SU-DHL-6 (cell line): ENCODE measurements around the gene GSX1.

Experiments used
- H2AFZ ChIP-seq: fragments of 200-600 bp; sonication (generic); 2 replicates; pipeline ENCODE4 v1.6.1; 2014; ENCODE audit warnings: low read depth, mild to moderate bottlenecking, moderate library complexity, mixed read lengths, antibody characterized with exemption, low read length; ENCODE audit not compliant: severe bottlenecking
- H3F3A ChIP-seq: fragments of 200-600 bp; shearing (Covaris generic); 2 replicates; pipeline ENCODE4 v1.6.0; 2016; ENCODE audit warnings: antibody characterized with exemption, mild to moderate bottlenecking; ENCODE audit not compliant: insufficient read depth
- H3K27ac ChIP-seq: fragments of 200-600 bp; sonication (generic); 2 replicates; pipeline ENCODE4 v1.5.1; 2016; ENCODE audit warnings: low read depth, mild to moderate bottlenecking, low read length, moderate library complexity, mixed read lengths
- H3K27me3 ChIP-seq: fragments of 200-600 bp; sonication (generic), shearing (Covaris generic); 2 replicates; pipeline ENCODE4 v1.6.0; 2014; ENCODE audit warnings: mild to moderate bottlenecking, low read length
- H3K36me3 ChIP-seq: fragments of 200-600 bp; sonication (generic); 2 replicates; pipeline ENCODE4 v1.6.1; 2014; ENCODE audit warnings: mild to moderate bottlenecking, low read length, mixed read lengths
- H3K4me2 ChIP-seq: fragments of 300-600, 200-600 bp; shearing (Covaris generic), sonication (generic); 2 replicates; pipeline ENCODE4 v1.6.0; 2014; ENCODE audit warnings: low read length, low read depth, mild to moderate bottlenecking; ENCODE audit not compliant: poor library complexity, severe bottlenecking
- H3K4me3 ChIP-seq: fragments of 200-600 bp; sonication (generic); 2 replicates; pipeline ENCODE4 v1.5.1; 2014; ENCODE audit warnings: antibody characterized with exemption, low read length, mild to moderate bottlenecking, mixed read lengths; ENCODE audit not compliant: insufficient read depth, poor library complexity, severe bottlenecking
- H3K79me2 ChIP-seq: fragments of 200-600 bp; sonication (generic); 2 replicates; pipeline ENCODE4 v1.6.1; 2014; ENCODE audit warnings: mild to moderate bottlenecking, low read length, moderate library complexity; ENCODE audit not compliant: insufficient read depth
- H3K9ac ChIP-seq: fragments of 200-600 bp; sonication (generic); 2 replicates; pipeline ENCODE4 v1.7.0; 2014; ENCODE audit warnings: mild to moderate bottlenecking, low read length
- H3K9me2 ChIP-seq: fragments of 200-600 bp; sonication (generic); replicated peaks from 2 replicates; pipeline ENCODE4 v1.6.1; 2014; ENCODE audit warnings: low read length; ENCODE audit not compliant: insufficient read depth
- H3K9me3 ChIP-seq: fragments of 200-600 bp; sonication (generic); 2 replicates; pipeline ENCODE4 v1.6.1; 2014; ENCODE audit warnings: low read length, mixed read lengths; ENCODE audit not compliant: insufficient read depth
- H4K20me1 ChIP-seq: fragments of 200-600 bp; sonication (generic); 2 replicates; pipeline ENCODE4 v1.6.1; 2014; ENCODE audit warnings: low read depth, mild to moderate bottlenecking, antibody characterized with exemption, low read length, moderate library complexity, mixed read lengths
- EZH2phosphoT487 ChIP-seq: fragments of 200-600 bp; sonication (generic), shearing (Covaris generic); conservative IDR thresholded peaks from 2 replicates; pipeline ENCODE4 v1.6.1; 2018; ENCODE audit warnings: mild to moderate bottlenecking, antibody characterized with exemption, low read length, moderate library complexity, mixed read lengths
- TF ChIP-seq, protein P1 (sequence below): fragments of 200-600 bp; sonication (generic); IDR thresholded peaks from one replicate; pipeline ENCODE4 v1.5.1; 2017; ENCODE audit warnings: antibody characterized with exemption, mild to moderate bottlenecking, low read length, moderate library complexity; ENCODE audit not compliant: insufficient read depth, poor library complexity, severe bottlenecking

Gene GSX1

GRCh38 chr13:27820524-27821482, 28.5 kb downstream of the GSX1 start:
- Histone ChIP-seq H3K9me2 (no peaks in the 10 kb centered on the region), H3K27me3 (no peaks in the 10 kb centered on the region), H3K9me3 (no peaks in the 10 kb centered on the region), H3F3A (no peaks in the 10 kb centered on the region), H3K9ac (no peak overlapping the region), H3K79me2 (no peaks in the 10 kb centered on the region), H3K27ac (no peak overlapping the region), H4K20me1 (no peaks in the 10 kb centered on the region), H3K36me3 (no peaks in the 10 kb centered on the region), H3K4me3 (no peak overlapping the region), H2AFZ (no peak overlapping the region), H3K4me2 (no peak overlapping the region)
- TF ChIP-seq, protein P1, sequence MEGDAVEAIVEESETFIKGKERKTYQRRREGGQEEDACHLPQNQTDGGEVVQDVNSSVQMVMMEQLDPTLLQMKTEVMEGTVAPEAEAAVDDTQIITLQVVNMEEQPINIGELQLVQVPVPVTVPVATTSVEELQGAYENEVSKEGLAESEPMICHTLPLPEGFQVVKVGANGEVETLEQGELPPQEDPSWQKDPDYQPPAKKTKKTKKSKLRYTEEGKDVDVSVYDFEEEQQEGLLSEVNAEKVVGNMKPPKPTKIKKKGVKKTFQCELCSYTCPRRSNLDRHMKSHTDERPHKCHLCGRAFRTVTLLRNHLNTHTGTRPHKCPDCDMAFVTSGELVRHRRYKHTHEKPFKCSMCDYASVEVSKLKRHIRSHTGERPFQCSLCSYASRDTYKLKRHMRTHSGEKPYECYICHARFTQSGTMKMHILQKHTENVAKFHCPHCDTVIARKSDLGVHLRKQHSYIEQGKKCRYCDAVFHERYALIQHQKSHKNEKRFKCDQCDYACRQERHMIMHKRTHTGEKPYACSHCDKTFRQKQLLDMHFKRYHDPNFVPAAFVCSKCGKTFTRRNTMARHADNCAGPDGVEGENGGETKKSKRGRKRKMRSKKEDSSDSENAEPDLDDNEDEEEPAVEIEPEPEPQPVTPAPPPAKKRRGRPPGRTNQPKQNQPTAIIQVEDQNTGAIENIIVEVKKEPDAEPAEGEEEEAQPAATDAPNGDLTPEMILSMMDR: no peak
- TF ChIP-seq EZH2phosphoT487: no peak

DNA sequence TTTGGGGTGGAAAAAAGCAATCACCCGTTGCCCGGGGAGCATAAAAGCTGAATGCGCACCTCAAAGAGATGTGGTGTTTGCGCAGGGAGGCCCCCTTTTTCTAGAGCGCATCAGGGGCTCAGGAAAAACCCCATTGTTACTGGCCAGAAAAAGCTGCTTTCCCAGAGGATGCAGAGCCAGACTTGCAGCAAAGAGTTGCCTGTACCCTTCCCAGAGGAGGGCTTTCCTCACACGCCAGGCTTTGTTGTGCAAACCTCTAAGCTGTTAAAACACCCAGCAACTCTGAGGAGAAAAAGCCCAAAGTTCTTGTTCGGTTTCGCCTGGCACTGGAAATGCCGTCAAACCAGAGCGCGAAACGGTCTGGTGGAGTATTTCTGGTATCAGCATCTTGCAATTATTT, 29.3 kb downstream of the GSX1 start:
- H3K4me3 ChIP-seq: no peak overlapping the region
- no peaks in the 10 kb centered on the region for H3K27me3 ChIP-seq
- H3K9me3 ChIP-seq: no peaks in the 10 kb centered on the region
- no peak overlapping the region for H3K27ac ChIP-seq
- no peaks in the 10 kb centered on the region for H4K20me1 ChIP-seq
- H3K9ac ChIP-seq: no peak overlapping the region
- TF ChIP-seq, protein P1: no peak
- TF ChIP-seq EZH2phosphoT487: no peak
- no peaks in the 10 kb centered on the region for H3F3A ChIP-seq
- no peaks in the 10 kb centered on the region for H3K9me2 ChIP-seq
- H3K4me2 ChIP-seq: no peak overlapping the region
- H3K79me2 ChIP-seq: no peaks in the 10 kb centered on the region
- H3K36me3 ChIP-seq: no peaks in the 10 kb centered on the region
- H2AFZ ChIP-seq: no peak overlapping the region

DNA sequence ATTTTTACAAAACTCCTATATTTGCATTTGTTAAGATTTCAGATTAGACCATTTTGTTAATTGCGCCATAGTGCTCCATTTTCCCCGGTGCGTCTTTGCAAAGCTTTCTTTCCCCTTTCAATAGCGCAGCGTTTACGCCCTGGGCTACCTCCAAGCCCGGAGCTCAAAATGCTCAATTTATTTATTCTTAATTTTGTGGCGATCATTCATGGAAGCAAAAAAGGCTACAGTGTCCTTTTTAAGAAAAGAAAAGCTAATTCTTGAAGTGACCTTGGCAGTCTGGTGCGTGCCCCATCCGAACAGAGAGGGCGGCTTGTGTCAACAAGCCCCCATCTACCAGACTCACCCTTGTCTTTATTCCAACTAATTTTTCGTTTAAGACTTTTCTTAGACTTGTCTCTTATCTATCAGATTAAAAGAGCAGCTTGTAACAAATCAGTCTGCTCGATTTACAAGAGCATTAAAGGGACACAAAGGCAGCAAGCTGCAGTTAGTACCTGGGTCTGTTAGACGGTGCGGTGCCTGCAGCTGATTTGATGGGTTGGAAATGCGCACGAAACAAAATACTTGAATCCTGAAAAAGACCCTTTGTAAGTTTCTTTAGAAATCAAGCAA, 30.1 kb downstream of the GSX1 start:
- H3K36me3 ChIP-seq: no peaks in the 10 kb centered on the region
- no peak overlapping the region for H3K27ac ChIP-seq
- H3K9me3 ChIP-seq: no peaks in the 10 kb centered on the region
- no peaks in the 10 kb centered on the region for H4K20me1 ChIP-seq
- no peak overlapping the region for H3K4me2 ChIP-seq
- no peaks in the 10 kb centered on the region for H3K9me2 ChIP-seq
- no peak overlapping the region for H3K4me3 ChIP-seq
- H3K9ac ChIP-seq: no peak overlapping the region
- H3K79me2 ChIP-seq: no peaks in the 10 kb centered on the region
- H3K27me3 ChIP-seq: no peaks in the 10 kb centered on the region
- H2AFZ ChIP-seq: no peak overlapping the region
- TF ChIP-seq, protein P1: no peak
- no peak for TF ChIP-seq EZH2phosphoT487
- H3F3A ChIP-seq: no peaks in the 10 kb centered on the region
